Endothelial cell of umbilical vein (primary cell): Measurements from ENCODE around the gene SREBF1. TPM values are rescaled to one million over a fixed set of nuclear protein-coding genes. Genes with fewer than 3 reads are reported as not detected.

Source experiments
- BruUV-seq: library from RNA; stranded (reverse); fragments of 400-500 nt; replicated peaks from 2 replicates; lab custom pipeline; 2021; lab: Mats Ljungman, UMichigan
- CTCF ChIA-PET: fragments of 300-600, 350-600 bp; sonication (Branson Sonifier 250); formaldehyde crosslinking; loops from one replicate; lab custom pipeline; 2021; ENCODE audit warnings: antibody characterized with exemption, inconsistent platforms; lab: Charles Lee
- POLR2A ChIA-PET: fragments of 300-600, 350-600 bp; sonication (Branson Sonifier 250); formaldehyde crosslinking; loops from one replicate; lab custom pipeline; 2021; ENCODE audit warnings: antibody characterized with exemption, inconsistent platforms; lab: Charles Lee
- DNase-seq: peaks from one replicate; pipeline ENCODE4 v3.0.0-alpha.2; 2011; ENCODE audit warnings: low read depth, low spot score
- FAIRE-seq: peaks from 2 replicates; lab custom pipeline; 2011; peaks lifted over from hg19 to GRCh38; lab: Jason Lieb, UNC
- H2AFZ ChIP-seq: 2 replicates; pipeline ENCODE4 v1.6.0; 2012; ENCODE audit warnings: low read depth, low read length, control low read depth, inconsistent platforms
- H3K27ac ChIP-seq: 2 replicates; pipeline ENCODE4 v1.5.1; 2011; ENCODE audit warnings: low read depth, mild to moderate bottlenecking, control low read depth, low read length, moderate library complexity; ENCODE audit not compliant: insufficient read depth
- H3K27me3 ChIP-seq, 2 experiments: 2 replicates each; pipeline versions ENCODE4 v1.6.0 to v1.6.1; 2011; ENCODE audit warnings: low read length in 2 of 2, mixed read lengths in 1 of 2; ENCODE audit not compliant: control insufficient read depth in 2 of 2, insufficient read depth in 2 of 2
- H3K36me3 ChIP-seq, 2 experiments: 2 replicates in 1 of 2; 3 replicates in 1 of 2; pipeline ENCODE4 v1.5.1; 2011; ENCODE audit warnings: low read length in 2 of 2, mild to moderate bottlenecking in 1 of 2, moderate library complexity in 1 of 2; ENCODE audit not compliant: control insufficient read depth in 2 of 2, insufficient read depth in 2 of 2; ENCODE audit errors: extremely low read depth in 1 of 2
- H3K4me1 ChIP-seq: 3 replicates; pipeline ENCODE4 v1.5.1; 2011; ENCODE audit warnings: mild to moderate bottlenecking, low read length; ENCODE audit not compliant: control insufficient read depth, insufficient read depth; ENCODE audit errors: extremely low read depth
- H3K4me2 ChIP-seq: 2 replicates; pipeline ENCODE4 v1.6.1; 2011; ENCODE audit warnings: low read length, control low read depth, mixed read lengths; ENCODE audit not compliant: insufficient read depth
- H3K4me3 ChIP-seq, 3 experiments: fragments of 200-600 bp in 1 of 3; sonication (generic), shearing (Covaris generic) in 1 of 3; replicated peaks in 1 of 3; 2 replicates each; pipeline ENCODE4 v1.5.1; 2011 to 2016; ENCODE audit warnings: control low read depth in 3 of 3, low read length in 3 of 3, mild to moderate bottlenecking in 2 of 3, inconsistent platforms in 1 of 3, low read depth in 1 of 3, moderate library complexity in 1 of 3; ENCODE audit not compliant: insufficient read depth in 1 of 3
- H3K79me2 ChIP-seq: 2 replicates; pipeline ENCODE4 v1.6.0; 2012; ENCODE audit warnings: low read length, inconsistent platforms; ENCODE audit not compliant: control insufficient read depth, insufficient read depth
- H3K9ac ChIP-seq: replicated peaks from 2 replicates; pipeline ENCODE3; 2011; ENCODE audit warnings: low read length, control low read depth; ENCODE audit not compliant: insufficient read depth; ENCODE audit errors: extremely low read depth
- H3K9me1 ChIP-seq: replicated peaks from 3 replicates; pipeline ENCODE4 v1.6.0; 2011; ENCODE audit warnings: mild to moderate bottlenecking, low read length; ENCODE audit not compliant: control insufficient read depth, insufficient read depth; ENCODE audit errors: extremely low read depth
- H3K9me3 ChIP-seq: replicated peaks from 2 replicates; pipeline ENCODE4 v1.5.1; 2012; ENCODE audit warnings: low read length, inconsistent platforms; ENCODE audit not compliant: control insufficient read depth, insufficient read depth
- H4K20me1 ChIP-seq: replicated peaks from 2 replicates; pipeline ENCODE3; 2011; ENCODE audit warnings: mild to moderate bottlenecking, low read length; ENCODE audit not compliant: control insufficient read depth, insufficient read depth; ENCODE audit errors: extremely low read depth
- CTCF ChIP-seq, 2 donors: IDR thresholded peaks; 1 replicate in 1 of 2; 2 replicates in 1 of 2; pipeline ENCODE4 v1.5.1; 2011; ENCODE audit warnings: low read length in 2 of 2, mild to moderate bottlenecking in 2 of 2, moderate library complexity in 2 of 2, control low read depth in 1 of 2, inconsistent platforms in 1 of 2, low read depth in 1 of 2; ENCODE audit not compliant: insufficient read depth in 1 of 2; ENCODE audit errors: extremely low read depth in 1 of 2
- EZH2 ChIP-seq: IDR thresholded peaks from 2 replicates; pipeline ENCODE4 v1.6.1; 2012; ENCODE audit warnings: borderline replicate concordance, low read depth, mild to moderate bottlenecking, moderate library complexity, low read length, inconsistent platforms; ENCODE audit not compliant: severe bottlenecking
- FOS ChIP-seq: IDR thresholded peaks from 2 replicates; pipeline ENCODE4 v1.6.1; 2011; ENCODE audit warnings: mild to moderate bottlenecking, low read length, moderate library complexity, borderline replicate concordance; ENCODE audit not compliant: insufficient read depth
- GATA2 ChIP-seq: IDR thresholded peaks from 2 replicates; pipeline ENCODE4 v1.7.0; 2011; ENCODE audit warnings: low read depth, mild to moderate bottlenecking, moderate library complexity, mixed read lengths, low read length; ENCODE audit not compliant: insufficient read length, insufficient read depth
- JUN ChIP-seq: IDR thresholded peaks from 2 replicates; pipeline ENCODE4 v1.6.1; 2011; ENCODE audit warnings: borderline replicate concordance, low read depth; ENCODE audit not compliant: insufficient read length, insufficient read depth
- MYC ChIP-seq: IDR thresholded peaks from one replicate; pipeline ENCODE4 v1.6.1; 2011; ENCODE audit warnings: mild to moderate bottlenecking, low read depth, low read length
- POLR2A ChIP-seq: IDR thresholded peaks from 2 replicates; pipeline ENCODE4 v1.6.1; 2012; ENCODE audit warnings: low read depth, mild to moderate bottlenecking, control low read depth, low read length
- POLR2AphosphoS5 ChIP-seq: IDR thresholded peaks from 2 replicates; pipeline ENCODE4 v1.6.1; 2012; ENCODE audit warnings: low read depth, mild to moderate bottlenecking, control low read depth, low read length, moderate library complexity; ENCODE audit not compliant: insufficient read depth
- dilution Hi-C: fragments of 300-500 bp; cut with MboI; formaldehyde crosslinking; loops from one replicate; pipeline ENCODE4 v1.15.0; 2019; ENCODE audit warnings: low sequenced_read_pairs; ENCODE audit not compliant: extremely low pct_ligation_motif_present
- intact Hi-C: fragments of 100-400 bp; cut with micrococcal nuclease; formaldehyde crosslinking; loops from one replicate; pipeline ENCODE4 v1.10.0; 2022
- polyA plus RNA-seq, 4 experiments: library from polyadenylated mRNA; depleted of rRNA in 3 of 4; stranded (reverse) in 3 of 4; unstranded in 1 of 4; fragments of >200 nt; gene quantifications; 2 replicates each; pipeline versions ENCODE4 v1.2.1 to v1.2.3, GENCODE V29; 2011 to 2012; ENCODE audit warnings: missing spikeins in 1 of 4
- total RNA-seq: library from RNA; stranded (reverse); gene quantifications from 2 replicates; pipeline ENCODE4 v1.2.3, GENCODE V29; 2021
- TF ChIP-seq, protein P1 (sequence below): IDR thresholded peaks from 2 replicates; pipeline ENCODE4 v1.6.1; 2011; ENCODE audit not compliant: insufficient read depth, insufficient read length

SREBF1 gene
- total and polyA plus RNA-seq, 2 donors (not counting 3 experiments of a cell fraction or from before 2014, with no cell fraction given), result 50.4 to 109 TPM

DNA sequence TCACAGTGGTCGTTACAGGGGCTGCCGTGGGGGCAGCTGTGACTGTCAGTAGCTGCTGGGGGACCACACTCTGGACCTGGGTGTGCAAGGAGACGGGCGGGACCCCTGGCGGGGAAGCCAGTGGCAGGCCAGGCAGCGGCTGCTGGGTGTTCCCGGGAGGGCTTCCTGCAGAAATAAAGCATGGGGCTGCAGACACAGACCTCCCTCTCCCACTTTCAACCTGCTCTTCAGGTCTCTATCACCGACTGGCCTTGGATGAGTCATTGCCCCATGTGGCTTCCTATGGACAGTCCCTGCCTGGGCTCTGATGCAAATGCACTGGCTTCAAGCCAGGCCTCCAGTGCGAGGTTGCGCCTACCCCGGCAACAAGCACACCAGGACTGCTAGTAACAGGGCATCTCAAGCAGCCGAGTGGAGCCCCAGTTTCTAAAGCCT is 17.2 kb downstream of the SREBF1 start:
- intact Hi-C loops (loop anchor here (5.0 kb wide), 1 partner anchor 612 kb away; the partner anchor contains the start of gene PLD6), dilution Hi-C loops (no loop called here)
- no peak overlapping the region for H3K9ac ChIP-seq
- no peaks in the 10 kb centered on the region for H4K20me1 ChIP-seq
- ChIA-PET CTCF (interaction anchor here (0.9 to 2.9 kb wide), 3 partner anchors 29 to 100 kb away, joined by 3 to 11 read pairs (median 9); no protein-coding TSS in a partner anchor), POLR2A (no interaction called here)
- TF ChIP-seq EZH2, result no peak
- peak; percentile 75 for TF ChIP-seq FOS
- TF ChIP-seq, protein P1, sequence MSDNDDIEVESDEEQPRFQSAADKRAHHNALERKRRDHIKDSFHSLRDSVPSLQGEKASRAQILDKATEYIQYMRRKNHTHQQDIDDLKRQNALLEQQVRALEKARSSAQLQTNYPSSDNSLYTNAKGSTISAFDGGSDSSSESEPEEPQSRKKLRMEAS, result peak; percentile 5
- peak; percentile 93 for FAIRE-seq
- no peaks in the 10 kb centered on the region for H3K27me3 ChIP-seq
- peaks cover 25% of the 10 kb centered on the region for H3K4me1 ChIP-seq
- H2AFZ ChIP-seq, result no peak overlapping the region
- TSS peak; percentile 53 for BruUV-seq
- H3K27ac ChIP-seq, result no peak overlapping the region
- H3K9me3 ChIP-seq, result no peaks in the 10 kb centered on the region
- H3K4me3 ChIP-seq, result no peak overlapping the region
- H3K36me3 ChIP-seq, result peaks cover 11 to 24% of the 10 kb centered on the region in 2 experiments
- H3K79me2 ChIP-seq, result peaks cover 30% of the 10 kb centered on the region
- DNase-seq, result peak; percentile 87
- no peaks in the 10 kb centered on the region for H3K9me1 ChIP-seq
- H3K4me2 ChIP-seq, result no peak overlapping the region

DNA sequence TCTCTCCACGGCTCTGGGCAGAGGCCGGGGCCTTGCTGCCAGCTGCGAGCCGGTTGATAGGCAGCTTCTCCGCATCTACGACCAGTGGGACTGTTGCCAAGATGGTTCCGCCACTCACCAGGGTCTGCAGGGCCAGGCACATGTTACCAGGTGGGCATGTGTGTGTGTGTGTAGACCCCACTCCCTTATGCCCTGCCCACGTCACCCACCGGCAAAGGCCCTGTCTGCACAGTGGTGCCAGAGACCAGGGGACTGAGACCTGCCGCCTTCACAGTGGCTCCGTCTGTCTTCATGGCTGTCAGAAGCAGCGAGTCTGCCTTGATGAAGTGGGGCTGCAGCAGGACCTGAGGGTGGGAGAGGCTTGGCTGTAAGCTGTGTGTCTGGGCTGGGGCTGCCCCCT is 17.7 kb downstream of the SREBF1 start:
- dilution Hi-C loops, result no loop called here
- Histone ChIP-seq H2AFZ (no peak overlapping the region), H3K27ac (no peak overlapping the region), H3K9ac (no peak overlapping the region), H3K4me3 (no peak overlapping the region), H3K79me2 (peaks cover 25% of the 10 kb centered on the region), H3K4me1 (peaks cover 20% of the 10 kb centered on the region), H3K36me3 (peaks cover 12 to 27% of the 10 kb centered on the region in 2 experiments), H3K9me3 (no peaks in the 10 kb centered on the region), H3K9me1 (no peaks in the 10 kb centered on the region), H3K27me3 (no peaks in the 10 kb centered on the region), H4K20me1 (no peaks in the 10 kb centered on the region), H3K4me2 (no peak overlapping the region)
- TF ChIP-seq POLR2AphosphoS5 (no peak), JUN (no peak), FOS (no peak), CTCF (IDR thresholded peaks at IDR 0.05; ENCODE audit: extremely low read depth in 1 of 2, insufficient read depth in 1 of 2, low read depth in 1 of 2, low read length in 2 of 2) (no peak), POLR2A (no peak), GATA2 (no peak), MYC (no peak), EZH2 (no peak)
- TF ChIP-seq, protein P1, result no peak
- no TSS peak for BruUV-seq
- DNase-seq (no peak), FAIRE-seq (no peak)
- ChIA-PET POLR2A (no interaction called here), CTCF (interaction anchor here (2.0 to 2.9 kb wide), 2 partner anchors 41 to 100 kb away, joined by 9 to 11 read pairs; no protein-coding TSS in a partner anchor)
- intact Hi-C loops, result loop anchor here (5.0 kb wide), 1 partner anchor 612 kb away; the partner anchor contains the start of gene PLD6
